Loucy (cell line): ENCODE data around the gene CSGALNACT2.

ENCODE experiments used
- H2AFZ ChIP-seq: fragments of 200-600 bp; sonication (generic); 2 replicates; pipeline ENCODE4 v1.6.0; 2016; ENCODE audit warnings: antibody characterized with exemption, mild to moderate bottlenecking, low read length, moderate library complexity
- H3F3A ChIP-seq: fragments of 200-600 bp; 2 replicates; pipeline ENCODE4 v1.6.0; 2016; ENCODE audit warnings: antibody characterized with exemption, low read depth, mild to moderate bottlenecking
- H3K27me3 ChIP-seq: fragments of 200-600 bp; sonication (generic); 2 replicates; pipeline ENCODE4 v1.6.1; 2014; ENCODE audit warnings: low read length, mild to moderate bottlenecking; ENCODE audit not compliant: insufficient read depth, poor library complexity, severe bottlenecking
- H3K36me3 ChIP-seq: fragments of 200-600 bp; sonication (generic); 2 replicates; pipeline ENCODE4 v1.6.1; 2016; ENCODE audit warnings: low read length; ENCODE audit not compliant: insufficient read depth
- H3K4me1 ChIP-seq: fragments of 200-600 bp; sonication (generic); 2 replicates; pipeline ENCODE4 v1.5.1; 2014; ENCODE audit warnings: low read length, mild to moderate bottlenecking; ENCODE audit not compliant: insufficient read depth, poor library complexity, severe bottlenecking
- H3K4me2 ChIP-seq: fragments of 200-600 bp; sonication (generic); 2 replicates; pipeline ENCODE4 v1.6.0; 2014; ENCODE audit warnings: antibody characterized with exemption, low read length, low read depth, mild to moderate bottlenecking; ENCODE audit not compliant: poor library complexity, severe bottlenecking
- H3K4me3 ChIP-seq: fragments of 200-600 bp; sonication (generic); 2 replicates; pipeline ENCODE4 v1.5.1; 2014; ENCODE audit warnings: low read length, mild to moderate bottlenecking, mixed read lengths; ENCODE audit not compliant: poor library complexity, severe bottlenecking
- H3K79me2 ChIP-seq: fragments of 200-600 bp; sonication (generic); 2 replicates; pipeline ENCODE4 v1.6.1; 2014; ENCODE audit warnings: low read length; ENCODE audit not compliant: insufficient read depth
- H3K9ac ChIP-seq: fragments of 200-600 bp; sonication (generic); 2 replicates; pipeline ENCODE4 v1.6.0; 2014; ENCODE audit warnings: mild to moderate bottlenecking, low read depth, low read length, moderate library complexity; ENCODE audit not compliant: poor library complexity, severe bottlenecking
- H3K9me2 ChIP-seq: fragments of 200-600 bp; sonication (generic); replicated peaks from 2 replicates; pipeline ENCODE4 v1.6.1; 2016; ENCODE audit warnings: low read depth, low read length, mixed read lengths
- H3K9me3 ChIP-seq: fragments of 200-600 bp; sonication (generic); 2 replicates; pipeline ENCODE4 v1.6.1; 2014; ENCODE audit warnings: mild to moderate bottlenecking, antibody characterized with exemption, low read length, low read depth; ENCODE audit not compliant: insufficient read depth
- H4K20me1 ChIP-seq: fragments of 200-600 bp; sonication (generic); 2 replicates; pipeline ENCODE4 v1.6.0; 2014; ENCODE audit warnings: antibody characterized with exemption, low read length, mild to moderate bottlenecking; ENCODE audit not compliant: insufficient read depth, poor library complexity, severe bottlenecking
- CTCF ChIP-seq: fragments of 200-600 bp; sonication (generic); conservative IDR thresholded peaks from 2 replicates; pipeline ENCODE4 v1.5.1; 2014; ENCODE audit warnings: mild to moderate bottlenecking, antibody characterized with exemption, low read length
- EZH2phosphoT487 ChIP-seq: fragments of 200-600 bp; IDR thresholded peaks from 2 replicates; pipeline ENCODE4 v1.6.1; 2018; ENCODE audit warnings: antibody characterized with exemption, mild to moderate bottlenecking, moderate library complexity, borderline replicate concordance

CSGALNACT2 gene

GRCh38 chr10:43196981-43197833, 59.0 kb downstream of the CSGALNACT2 start:
- Histone ChIP-seq H3K4me1 (no peaks in the 10 kb centered on the region), H3K79me2 (no peaks in the 10 kb centered on the region), H3K4me2 (no peak overlapping the region), H3K36me3 (no peaks in the 10 kb centered on the region), H3K9me2 (no peaks in the 10 kb centered on the region), H3K4me3 (no peak overlapping the region), H2AFZ (no peak overlapping the region), H3K27me3 (no peaks in the 10 kb centered on the region), H4K20me1 (no peaks in the 10 kb centered on the region), H3K9ac (no peak overlapping the region), H3F3A (no peaks in the 10 kb centered on the region), H3K9me3 (no peaks in the 10 kb centered on the region)
- TF ChIP-seq EZH2phosphoT487 (no peak), CTCF (no peak; the same call in 1 of the 2 replicates)

- H2AFZ ChIP-seq, result no peak overlapping the region
- H3K9ac ChIP-seq, result no peak overlapping the region
- no peaks in the 10 kb centered on the region for H3K27me3 ChIP-seq
- H3K4me2 ChIP-seq, result no peak overlapping the region
- no peaks in the 10 kb centered on the region for H3K4me1 ChIP-seq
- H3K9me3 ChIP-seq, result no peaks in the 10 kb centered on the region
- no peaks in the 10 kb centered on the region for H3K36me3 ChIP-seq
- H3K9me2 ChIP-seq, result no peaks in the 10 kb centered on the region
- H3F3A ChIP-seq, result no peaks in the 10 kb centered on the region
- H4K20me1 ChIP-seq, result no peaks in the 10 kb centered on the region
- H3K79me2 ChIP-seq, result no peaks in the 10 kb centered on the region
- peak; percentile 74 for TF ChIP-seq CTCF
- no peak for TF ChIP-seq EZH2phosphoT487
- no peak overlapping the region for H3K4me3 ChIP-seq
These were observed 59.8 kb downstream of the CSGALNACT2 start for GRCh38 chr10:43197834-43198681.

- H3K9me3 ChIP-seq, result no peaks in the 10 kb centered on the region
- no peaks in the 10 kb centered on the region for H4K20me1 ChIP-seq
- TF ChIP-seq EZH2phosphoT487, result no peak
- no peak for TF ChIP-seq CTCF
- H3K79me2 ChIP-seq, result no peaks in the 10 kb centered on the region
- H3K9ac ChIP-seq, result no peak overlapping the region
- H3K4me2 ChIP-seq, result no peak overlapping the region
- no peak overlapping the region for H2AFZ ChIP-seq
- no peaks in the 10 kb centered on the region for H3F3A ChIP-seq
- H3K4me1 ChIP-seq, result no peaks in the 10 kb centered on the region
- H3K27me3 ChIP-seq, result no peaks in the 10 kb centered on the region
- H3K4me3 ChIP-seq, result no peak overlapping the region
- no peaks in the 10 kb centered on the region for H3K9me2 ChIP-seq
- no peaks in the 10 kb centered on the region for H3K36me3 ChIP-seq
These were observed 60.4 kb downstream of the CSGALNACT2 start for GRCh38 chr10:43198682-43199005.
